ENCODE data around the gene GAL3ST3. TPM values are rescaled to one million over a fixed set of nuclear protein-coding genes. Genes with fewer than 3 reads are reported as not detected.

The GAL3ST3 gene
- total RNA-seq, 2 experiments from 2014 or later, result 0.17 TPM; not detected in 1

Other genes starting within 250 kb of the GAL3ST3 start
- gene SNX32, start 215.2 kb downstream of the GAL3ST3 start, total RNA-seq, result 1 to 10 TPM; 1.5 to 2.0 TPM
- gene CFL1, start 191.0 kb downstream of the GAL3ST3 start, total RNA-seq, result 1,000 to 10,000 TPM; 1,043 to 1,085 TPM
- 10 to 100 TPM; 51.4 to 54.7 TPM for gene MUS81, start 188.7 kb downstream of the GAL3ST3 start, total RNA-seq
- gene EFEMP2, start 176.4 kb downstream of the GAL3ST3 start, total RNA-seq, result 10 to 100 TPM; 10.1 to 11.5 TPM
- gene CTSW, start 169.3 kb downstream of the GAL3ST3 start, total RNA-seq, result under 1 TPM; 0.91 to 0.95 TPM
- gene FIBP, start 160.7 kb downstream of the GAL3ST3 start, total RNA-seq, result 10 to 100 TPM; 83.1 to 86.6 TPM
- 10 to 100 TPM; 27.6 to 29.0 TPM for gene CCDC85B, start 158.5 kb downstream of the GAL3ST3 start, total RNA-seq
- gene FOSL1, start 148.8 kb downstream of the GAL3ST3 start, total RNA-seq, result 1 to 10 TPM; 8.2 TPM
- gene C11orf68, start 130.1 kb downstream of the GAL3ST3 start, total RNA-seq, result 10 to 100 TPM; 20.0 to 21.9 TPM
- 100 to 1,000 TPM; 117 to 134 TPM for gene DRAP1, start 129.7 kb downstream of the GAL3ST3 start, total RNA-seq
- not detected for gene TSGA10IP, start 103.7 kb downstream of the GAL3ST3 start, total RNA-seq
- 10 to 100 TPM; 50.1 to 59.9 TPM for gene SART1, start 87.4 kb downstream of the GAL3ST3 start, total RNA-seq
- 10 to 100 TPM; 31.2 to 31.7 TPM for gene EIF1AD, start 47.0 kb downstream of the GAL3ST3 start, total RNA-seq
- 100 to 1,000 TPM; 347 to 369 TPM for gene BANF1, start 46.7 kb downstream of the GAL3ST3 start, total RNA-seq
- not detected for gene CST6, start 37.2 kb downstream of the GAL3ST3 start, total RNA-seq
- not detected for gene CATSPER1, start 22.7 kb downstream of the GAL3ST3 start, total RNA-seq
- 100 to 1,000 TPM; 319 to 321 TPM for gene SF3B2, start 3.2 kb upstream of the GAL3ST3 start, total RNA-seq
- gene PACS1, start 21.1 kb upstream of the GAL3ST3 start, total RNA-seq, result 10 to 100 TPM; 77.8 to 80.7 TPM
- gene KLC2, start 208.5 kb upstream of the GAL3ST3 start, total RNA-seq, result 10 to 100 TPM; 36.9 to 41.7 TPM
- 100 to 1,000 TPM; 112 to 115 TPM for gene RAB1B, start 219.5 kb upstream of the GAL3ST3 start, total RNA-seq
- 1 to 10 TPM; 1.2 to 1.6 TPM for gene CNIH2, start 229.0 kb upstream of the GAL3ST3 start, total RNA-seq
- gene YIF1A, start 240.0 kb upstream of the GAL3ST3 start, total RNA-seq, result 10 to 100 TPM; 45.9 to 49.7 TPM
- gene TMEM151A, start 242.7 kb upstream of the GAL3ST3 start, total RNA-seq, result not detected